B cell (primary cell): ENCODE data around the gene ERICH6.

ENCODE experiments used
- CTCF ChIP-seq: fragments of 200-600 bp; IDR thresholded peaks from one replicate; pipeline ENCODE4 v1.8.0; 2022; ENCODE audit warnings: antibody characterized with exemption, mild to moderate bottlenecking
- EZH2 ChIP-seq: IDR thresholded peaks from 2 replicates; pipeline ENCODE4 v1.6.1; 2012; ENCODE audit warnings: borderline replicate concordance, low read depth, mild to moderate bottlenecking, moderate library complexity, low read length; ENCODE audit not compliant: insufficient read depth, poor library complexity, severe bottlenecking

GRCh38 chr3:150739200-150739863 lies 35.6 kb upstream of the ERICH6 start:
- no peak for TF ChIP-seq CTCF
- no peak for TF ChIP-seq EZH2
